ENCODE measurements around the gene CPB2.

Gene CPB2

DNA sequence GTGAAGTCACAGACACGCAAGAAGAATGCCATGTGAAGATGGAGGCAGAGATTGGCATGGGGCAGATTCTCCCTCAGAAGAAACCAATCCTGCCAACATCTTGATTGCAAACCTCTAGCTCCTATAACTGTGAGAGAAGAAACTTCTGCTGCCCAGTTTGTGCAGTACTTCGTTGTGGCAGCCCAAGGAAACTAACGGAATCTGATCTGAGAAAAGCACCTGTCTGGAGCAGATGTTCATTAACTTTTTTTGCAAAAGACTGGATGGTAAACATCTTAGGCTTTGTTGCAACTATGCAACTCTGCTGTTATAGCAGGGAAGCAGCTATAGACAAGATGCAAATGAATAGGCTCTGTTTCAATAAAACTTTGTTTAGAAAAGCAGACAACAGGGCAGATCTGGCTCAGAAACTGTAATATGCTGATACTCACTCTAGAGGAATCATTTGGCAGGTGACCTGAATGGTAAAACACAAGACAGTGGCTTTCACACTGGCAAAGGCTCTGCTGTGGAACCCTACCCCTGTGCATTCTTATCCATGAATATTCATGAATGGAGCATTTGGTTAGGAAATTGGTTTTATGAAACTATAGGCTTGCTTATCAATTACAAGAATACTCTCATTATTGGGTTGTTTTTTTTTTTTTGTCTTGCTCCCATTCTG lies 25.3 kb upstream of the CPB2 start:
- no peak for DNase-seq (ENCODE audit: low read depth, low spot score)
- no peak for TF ChIP-seq CTCF (IDR thresholded peaks at IDR 0.05; ENCODE audit: low read depth, low read length)
- no peak overlapping the region for H3K4me3 ChIP-seq (ENCODE audit: low read depth, low read length)
- in situ Hi-C loops (cut with HindIII; ENCODE audit: low sequenced_read_pairs), result no loop called here

DNA sequence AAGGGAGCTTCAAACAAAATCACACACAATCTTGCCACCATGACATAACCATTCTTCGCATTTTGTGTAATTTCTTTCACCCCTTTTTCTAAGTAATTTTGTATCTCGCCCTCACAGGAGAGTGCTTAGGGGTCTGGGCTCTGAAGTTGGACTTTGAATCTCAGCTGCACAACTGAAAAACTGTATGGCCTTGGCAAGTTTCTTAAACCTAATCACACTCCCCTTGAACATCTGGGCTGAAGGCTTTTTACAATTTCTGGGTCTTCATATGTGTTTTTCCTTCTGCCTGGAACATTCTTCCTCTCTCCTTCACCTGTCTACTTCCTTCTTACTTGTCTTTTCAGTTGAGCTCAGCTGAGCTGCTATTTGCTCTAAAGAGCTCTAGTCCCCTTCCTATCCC lies 24.3 kb upstream of the CPB2 start:
- no peak for TF ChIP-seq CTCF (IDR thresholded peaks at IDR 0.05; ENCODE audit: low read depth, low read length)
- in situ Hi-C loops (cut with HindIII; ENCODE audit: low sequenced_read_pairs), result no loop called here
- no peak overlapping the region for H3K4me3 ChIP-seq (ENCODE audit: low read depth, low read length)
- no peak for DNase-seq (ENCODE audit: low read depth, low spot score)

- H3K4me3 ChIP-seq (ENCODE audit: low read depth, low read length), result no peak overlapping the region
- DNase-seq (ENCODE audit: low read depth, low spot score), result no peak
- no peak for TF ChIP-seq CTCF (IDR thresholded peaks at IDR 0.05; ENCODE audit: low read depth, low read length)
- in situ Hi-C loops (cut with HindIII; ENCODE audit: low sequenced_read_pairs), result no loop called here
Measured at GRCh38 chr13:46127358-46128023, 22.7 kb upstream of the CPB2 start.

- no peak overlapping the region for H3K4me3 ChIP-seq (ENCODE audit: low read depth, low read length)
- DNase-seq (ENCODE audit: low read depth, low spot score), result peak; percentile 75
- TF ChIP-seq CTCF (IDR thresholded peaks at IDR 0.05; ENCODE audit: low read depth, low read length), result peak; percentile 95
- in situ Hi-C loops (cut with HindIII; ENCODE audit: low sequenced_read_pairs), result no loop called here
Measured at GRCh38 chr13:46126552-46127357, 21.9 kb upstream of the CPB2 start.

DNA sequence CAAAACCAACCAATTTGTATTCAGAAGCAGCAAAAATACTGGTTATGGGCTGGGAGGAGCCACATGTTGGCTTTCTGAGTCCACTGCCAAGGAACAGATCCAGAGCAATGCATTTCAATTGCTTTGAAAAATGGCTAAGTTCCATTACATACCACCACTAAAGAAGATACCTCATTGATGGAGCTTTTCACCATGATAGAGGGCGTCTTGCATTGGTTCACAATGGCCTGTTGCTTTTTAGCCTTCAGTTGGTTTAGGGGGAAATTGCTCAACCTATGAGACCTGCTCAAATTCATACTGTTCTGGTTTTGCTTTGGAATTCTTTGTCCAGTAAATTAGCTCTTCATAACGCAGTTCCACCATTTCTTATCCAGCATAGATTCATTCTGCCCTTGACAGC lies 21.2 kb upstream of the CPB2 start:
- TF ChIP-seq CTCF (IDR thresholded peaks at IDR 0.05; ENCODE audit: low read depth, low read length), result no peak
- in situ Hi-C loops (cut with HindIII; ENCODE audit: low sequenced_read_pairs), result no loop called here
- no peak for DNase-seq (ENCODE audit: low read depth, low spot score)
- no peak overlapping the region for H3K4me3 ChIP-seq (ENCODE audit: low read depth, low read length)

DNA sequence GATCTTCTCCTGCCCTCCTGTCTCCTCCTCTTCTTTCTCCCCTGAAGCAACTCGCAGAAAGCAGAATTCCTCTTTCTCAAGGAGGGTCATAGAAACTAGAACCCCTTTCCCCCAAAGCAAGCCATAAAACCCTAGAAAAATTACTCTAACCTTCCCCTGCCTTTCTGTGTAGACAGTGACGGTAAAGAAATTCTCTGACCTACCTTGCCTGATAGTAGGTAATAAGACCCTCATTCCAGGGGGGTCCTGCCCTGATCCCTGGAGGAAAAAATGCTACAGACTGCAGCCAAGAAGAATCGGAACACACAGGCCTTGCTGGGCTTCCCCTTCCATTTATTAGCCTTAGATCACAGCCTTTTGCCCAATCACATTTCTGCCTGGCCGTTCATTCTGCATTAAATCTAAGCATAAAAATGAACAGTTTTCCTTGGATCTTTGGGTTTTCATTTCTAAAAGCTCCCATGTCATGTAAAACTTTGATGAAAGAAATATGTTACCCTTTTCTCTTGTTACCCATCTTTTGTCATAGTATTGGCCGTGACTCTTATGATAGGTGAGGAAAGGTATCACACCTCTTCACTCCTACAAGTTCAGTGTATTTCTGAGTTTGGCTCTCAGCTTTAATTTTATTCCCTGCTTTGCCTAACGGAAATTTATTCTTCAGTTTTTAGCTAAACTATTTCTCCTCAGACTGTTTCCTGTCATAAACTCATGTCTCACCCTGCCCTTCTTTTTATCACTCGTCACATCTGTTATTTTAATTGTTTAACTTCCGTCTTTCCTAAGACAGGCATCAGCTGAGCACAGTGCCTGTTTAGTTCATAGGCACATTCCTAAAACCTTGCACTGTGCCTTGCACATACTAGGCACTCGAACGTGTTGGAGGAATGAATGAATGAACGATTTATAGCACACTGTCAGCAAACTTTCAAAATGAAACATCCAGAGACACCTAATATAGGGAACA lies 20.4 kb upstream of the CPB2 start:
- H3K4me3 ChIP-seq (ENCODE audit: low read depth, low read length), result no peak overlapping the region
- TF ChIP-seq CTCF (IDR thresholded peaks at IDR 0.05; ENCODE audit: low read depth, low read length), result no peak
- in situ Hi-C loops (cut with HindIII; ENCODE audit: low sequenced_read_pairs), result no loop called here
- DNase-seq (ENCODE audit: low read depth, low spot score), result no peak
